Measurements from ENCODE around the gene TACO1.

DNA sequence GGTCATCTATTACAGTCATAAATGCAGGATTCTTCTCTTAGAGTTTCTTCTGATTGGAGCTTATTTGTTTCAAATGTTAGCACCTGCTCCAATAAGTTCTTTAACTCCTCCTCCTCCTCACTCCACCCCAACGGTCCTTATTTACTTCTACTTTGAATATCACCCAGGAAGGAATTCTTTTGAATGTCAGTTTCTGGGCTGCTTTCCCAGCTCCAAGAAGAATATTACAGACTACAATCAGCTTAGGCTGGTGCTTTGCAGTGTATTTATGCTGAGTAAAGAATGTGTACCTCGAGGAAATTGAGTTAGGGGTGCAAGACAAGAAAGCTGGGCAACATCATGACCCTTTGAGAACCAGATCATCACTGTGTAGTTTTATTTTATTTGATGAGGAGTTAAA lies 52.4 kb downstream of the TACO1 start:
- TF ChIP-seq, protein P1, sequence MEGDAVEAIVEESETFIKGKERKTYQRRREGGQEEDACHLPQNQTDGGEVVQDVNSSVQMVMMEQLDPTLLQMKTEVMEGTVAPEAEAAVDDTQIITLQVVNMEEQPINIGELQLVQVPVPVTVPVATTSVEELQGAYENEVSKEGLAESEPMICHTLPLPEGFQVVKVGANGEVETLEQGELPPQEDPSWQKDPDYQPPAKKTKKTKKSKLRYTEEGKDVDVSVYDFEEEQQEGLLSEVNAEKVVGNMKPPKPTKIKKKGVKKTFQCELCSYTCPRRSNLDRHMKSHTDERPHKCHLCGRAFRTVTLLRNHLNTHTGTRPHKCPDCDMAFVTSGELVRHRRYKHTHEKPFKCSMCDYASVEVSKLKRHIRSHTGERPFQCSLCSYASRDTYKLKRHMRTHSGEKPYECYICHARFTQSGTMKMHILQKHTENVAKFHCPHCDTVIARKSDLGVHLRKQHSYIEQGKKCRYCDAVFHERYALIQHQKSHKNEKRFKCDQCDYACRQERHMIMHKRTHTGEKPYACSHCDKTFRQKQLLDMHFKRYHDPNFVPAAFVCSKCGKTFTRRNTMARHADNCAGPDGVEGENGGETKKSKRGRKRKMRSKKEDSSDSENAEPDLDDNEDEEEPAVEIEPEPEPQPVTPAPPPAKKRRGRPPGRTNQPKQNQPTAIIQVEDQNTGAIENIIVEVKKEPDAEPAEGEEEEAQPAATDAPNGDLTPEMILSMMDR (IDR thresholded peaks at IDR 0.05), result no peak
- TF ChIP-seq POLR2A (IDR thresholded peaks at IDR 0.05) (no peak), POLR2AphosphoS5 (IDR thresholded peaks at IDR 0.05) (no peak)
